Keratinocyte (primary cell): Measurements from ENCODE around the gene BORCS5. TPM values are rescaled to one million over a fixed set of nuclear protein-coding genes. Genes with fewer than 3 reads are reported as not detected.

Source experiments
- DNase-seq: peaks from one replicate; pipeline ENCODE4 v3.0.0-alpha.2; 2011; ENCODE audit warnings: low read depth, missing footprints, low spot score
- FAIRE-seq: peaks from 2 replicates; lab custom pipeline; 2011; peaks lifted over from hg19 to GRCh38; lab: Jason Lieb, UNC
- H2AFZ ChIP-seq: 2 replicates; pipeline ENCODE4 v1.6.0; 2012; ENCODE audit warnings: low read length, control low read depth, inconsistent platforms; ENCODE audit not compliant: control insufficient read depth
- H3K27ac ChIP-seq: 2 replicates; pipeline ENCODE4 v1.5.1; 2011; ENCODE audit warnings: low read length; ENCODE audit not compliant: control insufficient read depth, insufficient read depth
- H3K27me3 ChIP-seq: 3 replicates; pipeline ENCODE4 v1.6.0; 2011; ENCODE audit warnings: low read length; ENCODE audit not compliant: control insufficient read depth, insufficient read depth; ENCODE audit errors: extremely low read depth
- H3K36me3 ChIP-seq, 2 experiments: 2 replicates in 1 of 2; 3 replicates in 1 of 2; pipeline ENCODE4 v1.5.1; 2011; ENCODE audit warnings: low read length in 2 of 2, mild to moderate bottlenecking in 1 of 2; ENCODE audit not compliant: control insufficient read depth in 2 of 2, insufficient read depth in 2 of 2; ENCODE audit errors: extremely low read depth in 1 of 2
- H3K4me1 ChIP-seq: 3 replicates; pipeline ENCODE4 v1.5.1; 2011; ENCODE audit warnings: low read length; ENCODE audit not compliant: control insufficient read depth, insufficient read depth; ENCODE audit errors: extremely low read depth
- H3K4me2 ChIP-seq: 3 replicates; pipeline ENCODE4 v1.6.0; 2011; ENCODE audit warnings: low read depth, low read length; ENCODE audit not compliant: control insufficient read depth, insufficient read depth; ENCODE audit errors: extremely low read depth
- H3K4me3 ChIP-seq, 3 experiments: fragments of 200-600 bp in 1 of 3; sonication (generic) in 1 of 3; 2 replicates in 2 of 3; 3 replicates in 1 of 3; pipeline ENCODE4 v1.5.1; 2011 to 2016; ENCODE audit warnings: low read length in 3 of 3, mild to moderate bottlenecking in 3 of 3, control low read depth in 2 of 3, inconsistent platforms in 1 of 3, low read depth in 1 of 3, mixed read lengths in 1 of 3, mixed run types in 1 of 3, moderate library complexity in 1 of 3; ENCODE audit not compliant: control insufficient read depth in 2 of 3, insufficient read depth in 2 of 3; ENCODE audit errors: extremely low read depth in 1 of 3
- H3K79me2 ChIP-seq: 2 replicates; pipeline ENCODE4 v1.6.0; 2012; ENCODE audit warnings: low read length; ENCODE audit not compliant: control insufficient read depth, insufficient read depth
- H3K9ac ChIP-seq: 3 replicates; pipeline ENCODE4 v1.6.0; 2011; ENCODE audit warnings: low read length; ENCODE audit not compliant: control insufficient read depth, insufficient read depth; ENCODE audit errors: extremely low read depth
- H3K9me1 ChIP-seq: 3 replicates; pipeline ENCODE4 v1.6.0; 2011; ENCODE audit warnings: low read length; ENCODE audit not compliant: control insufficient read depth, insufficient read depth; ENCODE audit errors: extremely low read depth
- H3K9me3 ChIP-seq: 2 replicates; pipeline ENCODE4 v1.5.1; 2012; ENCODE audit warnings: low read depth, low read length; ENCODE audit not compliant: control insufficient read depth
- H4K20me1 ChIP-seq: 3 replicates; pipeline ENCODE4 v1.6.0; 2011; ENCODE audit warnings: low read length; ENCODE audit not compliant: control insufficient read depth, insufficient read depth; ENCODE audit errors: extremely low read depth
- CTCF ChIP-seq, 3 experiments: IDR thresholded peaks in 1 of 3; conservative IDR thresholded peaks in 1 of 3; optimal IDR thresholded peaks in 1 of 3; 2 replicates in 2 of 3; 3 replicates in 1 of 3; pipeline versions ENCODE3 to v1.5.1; 2011; ENCODE audit warnings: low read length in 3 of 3, mild to moderate bottlenecking in 3 of 3, moderate library complexity in 2 of 3, control low read depth in 1 of 3, inconsistent platforms in 1 of 3; ENCODE audit not compliant: insufficient read depth in 2 of 3; ENCODE audit errors: extremely low read depth in 1 of 3
- EZH2 ChIP-seq: IDR thresholded peaks from one replicate; pipeline ENCODE4 v1.6.1; 2012; ENCODE audit warnings: inconsistent platforms, mild to moderate bottlenecking, low read length, moderate library complexity
- dilution Hi-C: fragments of 300-500 bp; cut with MboI; formaldehyde crosslinking; loops from one replicate; pipeline ENCODE4 v1.7.0; 2020; ENCODE audit warnings: low sequenced_read_pairs; ENCODE audit not compliant: extremely low pct_ligation_motif_present
- polyA plus RNA-seq, 5 experiments: library from polyadenylated mRNA; depleted of rRNA in 3 of 5; stranded (reverse) in 3 of 5; stranded (forward) in 1 of 5; unstranded in 1 of 5; fragments of >200 nt; gene quantifications; 1 replicate in 1 of 5; 2 replicates in 3 of 5; 3 replicates in 1 of 5; pipeline versions ENCODE4 v1.2.1 to v1.2.3, GENCODE V29; 2011 to 2012; ENCODE audit warnings: missing spikeins in 2 of 5, low read depth in 1 of 5, low replicate concordance in 1 of 5

Gene BORCS5
- polyA plus RNA-seq, 1 donor (not counting 4 experiments of a cell fraction or from before 2014, with no cell fraction given), result 5.4 TPM

GRCh38 chr12:12445882-12446181 lies 89.0 kb downstream of the BORCS5 start:
- peak overlapping the region; percentile 75 for H3K27ac ChIP-seq
- H3K9me1 ChIP-seq, result no peaks in the 10 kb centered on the region
- peak overlapping the region; percentile 22 for H3K4me2 ChIP-seq
- H2AFZ ChIP-seq, result no peak overlapping the region
- no peaks in the 10 kb centered on the region for H3K79me2 ChIP-seq
- no peak overlapping the region for H3K4me3 ChIP-seq
- no peaks in the 10 kb centered on the region for H3K9me3 ChIP-seq
- no peaks in the 10 kb centered on the region for H4K20me1 ChIP-seq
- no peaks in the 10 kb centered on the region for H3K27me3 ChIP-seq
- peaks cover 38% of the 10 kb centered on the region for H3K4me1 ChIP-seq
- FAIRE-seq (peak; percentile 74), DNase-seq (peak; percentile 71)
- no peaks in the 10 kb centered on the region for H3K36me3 ChIP-seq
- H3K9ac ChIP-seq, result no peak overlapping the region
- no peak for TF ChIP-seq EZH2
- TF ChIP-seq CTCF (optimal IDR thresholded peaks at IDR 0.05 in 1 of 3, IDR thresholded peaks at IDR 0.05 in 1 of 3, conservative IDR thresholded peaks at IDR 0.05 in 1 of 3; ENCODE audit: extremely low read depth in 1 of 3, insufficient read depth in 2 of 3, low read length in 3 of 3), result no peak
- dilution Hi-C loops, result no loop called here

DNA sequence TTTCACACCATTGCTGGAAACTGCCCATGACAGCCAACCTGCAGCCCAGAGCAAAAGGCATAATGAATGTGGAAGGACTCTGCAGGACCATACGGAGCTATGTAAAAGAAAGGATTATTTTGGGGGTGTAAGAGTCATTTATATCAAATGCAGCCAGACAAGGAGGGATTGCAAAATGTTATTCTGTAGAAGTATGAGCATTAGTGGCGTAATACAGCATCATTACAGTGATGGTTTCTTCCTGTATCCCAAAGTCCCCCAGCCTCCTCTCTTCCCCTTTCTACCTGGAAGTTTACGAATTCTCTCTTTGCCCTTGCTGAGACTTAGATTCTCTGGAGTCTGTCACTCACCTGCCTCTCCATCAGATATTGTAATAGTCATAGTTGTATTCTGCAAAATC lies 89.9 kb downstream of the BORCS5 start:
- FAIRE-seq (no peak), DNase-seq (no peak)
- H3K79me2 ChIP-seq, result no peaks in the 10 kb centered on the region
- H3K4me1 ChIP-seq, result peaks cover 29% of the 10 kb centered on the region
- H3K36me3 ChIP-seq, result no peaks in the 10 kb centered on the region
- H3K9me1 ChIP-seq, result no peaks in the 10 kb centered on the region
- no peak overlapping the region for H3K4me2 ChIP-seq
- dilution Hi-C loops, result no loop called here
- peak overlapping the region; percentile 75 for H3K27ac ChIP-seq
- H3K27me3 ChIP-seq, result no peaks in the 10 kb centered on the region
- H2AFZ ChIP-seq, result no peak overlapping the region
- TF ChIP-seq CTCF (optimal IDR thresholded peaks at IDR 0.05 in 1 of 3, IDR thresholded peaks at IDR 0.05 in 1 of 3, conservative IDR thresholded peaks at IDR 0.05 in 1 of 3; ENCODE audit: extremely low read depth in 1 of 3, insufficient read depth in 2 of 3, low read length in 3 of 3), result no peak
- H3K9me3 ChIP-seq, result no peaks in the 10 kb centered on the region
- no peak overlapping the region for H3K4me3 ChIP-seq
- no peaks in the 10 kb centered on the region for H4K20me1 ChIP-seq
- no peak overlapping the region for H3K9ac ChIP-seq
